ENCODE results near the gene CXorf65. TPM values are rescaled to one million over a fixed set of nuclear protein-coding genes. Genes with fewer than 3 reads are reported as not detected.

Gene CXorf65
- total RNA-seq, 1 donor from 2014 or later, result not detected

GRCh38 chrX:71109051-71109450, 2.5 kb upstream of the CXorf65 start:
- Histone ChIP-seq H3K27ac (no peak overlapping the region), H3K4me1 (peaks cover 6% of the 10 kb centered on the region), H3K9me3 (no peaks in the 10 kb centered on the region), H3K36me3 (no peaks in the 10 kb centered on the region), H3K27me3 (no peaks in the 10 kb centered on the region), H3K4me3 (no peak overlapping the region)
- no peak for DNase-seq (ENCODE audit: extremely low spot score in 2 of 2)
- intact Hi-C loops (cut with DNase I), result no loop called here
- TF ChIP-seq POLR2A (IDR thresholded peaks at IDR 0.05), result no peak
- no peak for TF ChIP-seq POLR2AphosphoS5 (IDR thresholded peaks at IDR 0.05; ENCODE audit: insufficient read depth in 1 of 2, low read depth in 1 of 2)
- TF ChIP-seq CTCF (IDR thresholded peaks at IDR 0.05), result no peak

- Histone ChIP-seq H3K4me1 (peaks cover 12% of the 10 kb centered on the region), H3K36me3 (no peaks in the 10 kb centered on the region), H3K27ac (no peak overlapping the region), H3K27me3 (peaks cover 3% of the 10 kb centered on the region), H3K4me3 (no peak overlapping the region), H3K9me3 (no peaks in the 10 kb centered on the region)
- no peak for TF ChIP-seq POLR2AphosphoS5 (IDR thresholded peaks at IDR 0.05; ENCODE audit: insufficient read depth in 1 of 2, low read depth in 1 of 2)
- TF ChIP-seq POLR2A (IDR thresholded peaks at IDR 0.05), result no peak
- TF ChIP-seq CTCF (IDR thresholded peaks at IDR 0.05), result no peak
- no peak for DNase-seq (ENCODE audit: extremely low spot score in 2 of 2)
- intact Hi-C loops (cut with DNase I), result no loop called here
These were observed 1.3 kb upstream of the CXorf65 start for GRCh38 chrX:71107762-71108360.

GRCh38 chrX:71107245-71107644, 705 bp upstream of the CXorf65 start:
- no peak overlapping the region for H3K4me3 ChIP-seq
- no peak overlapping the region for H3K27ac ChIP-seq
- intact Hi-C loops (cut with DNase I), result no loop called here
- TF ChIP-seq POLR2A (IDR thresholded peaks at IDR 0.05) (no peak), CTCF (IDR thresholded peaks at IDR 0.05) (no peak), POLR2AphosphoS5 (IDR thresholded peaks at IDR 0.05; ENCODE audit: insufficient read depth in 1 of 2, low read depth in 1 of 2) (no peak)
- no peak for DNase-seq (ENCODE audit: extremely low spot score in 2 of 2)
- peaks cover 3% of the 10 kb centered on the region for H3K27me3 ChIP-seq
- no peaks in the 10 kb centered on the region for H3K36me3 ChIP-seq
- peaks cover 12% of the 10 kb centered on the region for H3K4me1 ChIP-seq
- no peaks in the 10 kb centered on the region for H3K9me3 ChIP-seq

GRCh38 chrX:71105628-71106027, 912 bp downstream of the CXorf65 start:
- no peak overlapping the region for H3K4me3 ChIP-seq
- no peak for TF ChIP-seq POLR2A (IDR thresholded peaks at IDR 0.05)
- TF ChIP-seq CTCF (IDR thresholded peaks at IDR 0.05), result no peak
- DNase-seq (ENCODE audit: extremely low spot score in 2 of 2), result no peak
- peaks cover 12% of the 10 kb centered on the region for H3K4me1 ChIP-seq
- H3K36me3 ChIP-seq, result no peaks in the 10 kb centered on the region
- H3K9me3 ChIP-seq, result no peaks in the 10 kb centered on the region
- intact Hi-C loops (cut with DNase I), result no loop called here
- peaks cover 3% of the 10 kb centered on the region for H3K27me3 ChIP-seq
- H3K27ac ChIP-seq, result no peak overlapping the region

GRCh38 chrX:71103110-71103983, 3.2 kb downstream of the CXorf65 start:
- H3K4me1 ChIP-seq, result peaks cover 12% of the 10 kb centered on the region
- H3K27me3 ChIP-seq, result peaks cover 3% of the 10 kb centered on the region
- H3K4me3 ChIP-seq, result peak overlapping the region in 1 of 2 donors; percentile 4
- H3K27ac ChIP-seq, result peak overlapping the region; percentile 49
- no peaks in the 10 kb centered on the region for H3K36me3 ChIP-seq
- no peaks in the 10 kb centered on the region for H3K9me3 ChIP-seq
- intact Hi-C loops (cut with DNase I), result no loop called here
- no peak for TF ChIP-seq POLR2AphosphoS5 (IDR thresholded peaks at IDR 0.05; ENCODE audit: insufficient read depth in 1 of 2, low read depth in 1 of 2)
- no peak for TF ChIP-seq CTCF (IDR thresholded peaks at IDR 0.05)
- no peak for TF ChIP-seq POLR2A (IDR thresholded peaks at IDR 0.05)
- DNase-seq (ENCODE audit: extremely low spot score in 2 of 2), result no peak
